ENCODE measurements around the gene C1orf141. TPM values are rescaled to one million over a fixed set of nuclear protein-coding genes. Genes with fewer than 3 reads are reported as not detected.

The C1orf141 gene
- total RNA-seq, 1 experiment from 2014 or later = not detected

DNA sequence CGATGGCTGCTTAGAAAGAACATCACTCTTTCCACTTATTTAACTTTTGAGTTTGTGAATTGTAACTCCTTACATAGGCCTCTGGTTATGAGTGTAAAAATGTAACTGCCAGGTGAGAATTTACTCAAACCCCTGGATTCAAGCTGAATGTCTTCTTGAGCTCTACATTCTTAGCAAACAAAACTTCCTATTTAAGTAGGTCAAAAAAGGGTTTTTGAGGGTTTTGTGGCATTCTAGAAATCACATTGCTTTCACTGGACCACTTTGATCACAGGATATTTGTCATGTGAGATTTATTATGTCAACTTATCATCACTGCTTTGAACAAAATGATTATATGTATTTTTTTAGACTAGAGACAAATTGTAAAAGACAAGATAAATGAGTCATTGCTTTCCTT lies 37.2 kb upstream of the C1orf141 start:
- intact Hi-C loops (cut with micrococcal nuclease; ENCODE audit: unreplicated experiment) = no loop called here
- BruUV-seq (replicated peaks) = no TSS peak
- TF ChIP-seq, protein P1, sequence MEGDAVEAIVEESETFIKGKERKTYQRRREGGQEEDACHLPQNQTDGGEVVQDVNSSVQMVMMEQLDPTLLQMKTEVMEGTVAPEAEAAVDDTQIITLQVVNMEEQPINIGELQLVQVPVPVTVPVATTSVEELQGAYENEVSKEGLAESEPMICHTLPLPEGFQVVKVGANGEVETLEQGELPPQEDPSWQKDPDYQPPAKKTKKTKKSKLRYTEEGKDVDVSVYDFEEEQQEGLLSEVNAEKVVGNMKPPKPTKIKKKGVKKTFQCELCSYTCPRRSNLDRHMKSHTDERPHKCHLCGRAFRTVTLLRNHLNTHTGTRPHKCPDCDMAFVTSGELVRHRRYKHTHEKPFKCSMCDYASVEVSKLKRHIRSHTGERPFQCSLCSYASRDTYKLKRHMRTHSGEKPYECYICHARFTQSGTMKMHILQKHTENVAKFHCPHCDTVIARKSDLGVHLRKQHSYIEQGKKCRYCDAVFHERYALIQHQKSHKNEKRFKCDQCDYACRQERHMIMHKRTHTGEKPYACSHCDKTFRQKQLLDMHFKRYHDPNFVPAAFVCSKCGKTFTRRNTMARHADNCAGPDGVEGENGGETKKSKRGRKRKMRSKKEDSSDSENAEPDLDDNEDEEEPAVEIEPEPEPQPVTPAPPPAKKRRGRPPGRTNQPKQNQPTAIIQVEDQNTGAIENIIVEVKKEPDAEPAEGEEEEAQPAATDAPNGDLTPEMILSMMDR (IDR thresholded peaks at IDR 0.05; ENCODE audit: unreplicated experiment) = no peak
- Mint-ChIP-seq H3K27ac (ENCODE audit: unreplicated experiment) (no peak overlapping the region), H3K36me3 (ENCODE audit: insufficient read depth, unreplicated experiment) (no peaks in the 10 kb centered on the region), H3K4me1 (ENCODE audit: low read depth, unreplicated experiment) (no peaks in the 10 kb centered on the region), H3K27me3 (ENCODE audit: unreplicated experiment) (no peaks in the 10 kb centered on the region), H3K4me3 (ENCODE audit: low read depth, unreplicated experiment) (no peak overlapping the region), H3K9me3 (ENCODE audit: low read depth, unreplicated experiment) (no peaks in the 10 kb centered on the region)
- DNase-seq = no peak
- CTCF ChIA-PET = interaction anchor here (0.5 kb wide), 1 partner anchor 422 kb away, joined by 3 read pairs; no protein-coding TSS in a partner anchor

DNA sequence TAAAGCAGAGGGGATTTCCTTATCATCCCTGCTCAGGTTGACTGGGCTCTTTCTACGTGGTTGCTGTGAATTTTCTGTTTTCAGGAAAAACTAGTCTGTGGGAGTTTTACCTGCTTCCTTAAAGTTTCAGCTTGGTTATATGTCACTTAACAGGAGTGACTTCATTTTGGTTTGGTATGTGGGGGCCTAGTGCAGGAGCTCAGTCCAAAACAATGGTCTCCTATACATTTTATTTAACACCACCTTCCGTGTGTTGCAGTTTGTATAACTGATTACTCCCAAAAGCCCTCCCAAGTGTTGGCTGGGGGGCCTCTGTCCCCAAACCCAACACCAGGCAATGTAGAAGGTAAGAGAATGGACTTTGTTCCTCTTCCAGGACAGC lies 36.8 kb upstream of the C1orf141 start:
- TF ChIP-seq, protein P1 (IDR thresholded peaks at IDR 0.05; ENCODE audit: unreplicated experiment) = no peak
- CTCF ChIA-PET = no interaction called here
- no peaks in the 10 kb centered on the region for H3K36me3 Mint-ChIP-seq (ENCODE audit: insufficient read depth, unreplicated experiment)
- no peaks in the 10 kb centered on the region for H3K9me3 Mint-ChIP-seq (ENCODE audit: low read depth, unreplicated experiment)
- no peak overlapping the region for H3K27ac Mint-ChIP-seq (ENCODE audit: unreplicated experiment)
- no peak overlapping the region for H3K4me3 Mint-ChIP-seq (ENCODE audit: low read depth, unreplicated experiment)
- no TSS peak for BruUV-seq (replicated peaks)
- H3K27me3 Mint-ChIP-seq (ENCODE audit: unreplicated experiment) = no peaks in the 10 kb centered on the region
- intact Hi-C loops (cut with micrococcal nuclease; ENCODE audit: unreplicated experiment) = no loop called here
- no peaks in the 10 kb centered on the region for H3K4me1 Mint-ChIP-seq (ENCODE audit: low read depth, unreplicated experiment)
- no peak for DNase-seq

DNA sequence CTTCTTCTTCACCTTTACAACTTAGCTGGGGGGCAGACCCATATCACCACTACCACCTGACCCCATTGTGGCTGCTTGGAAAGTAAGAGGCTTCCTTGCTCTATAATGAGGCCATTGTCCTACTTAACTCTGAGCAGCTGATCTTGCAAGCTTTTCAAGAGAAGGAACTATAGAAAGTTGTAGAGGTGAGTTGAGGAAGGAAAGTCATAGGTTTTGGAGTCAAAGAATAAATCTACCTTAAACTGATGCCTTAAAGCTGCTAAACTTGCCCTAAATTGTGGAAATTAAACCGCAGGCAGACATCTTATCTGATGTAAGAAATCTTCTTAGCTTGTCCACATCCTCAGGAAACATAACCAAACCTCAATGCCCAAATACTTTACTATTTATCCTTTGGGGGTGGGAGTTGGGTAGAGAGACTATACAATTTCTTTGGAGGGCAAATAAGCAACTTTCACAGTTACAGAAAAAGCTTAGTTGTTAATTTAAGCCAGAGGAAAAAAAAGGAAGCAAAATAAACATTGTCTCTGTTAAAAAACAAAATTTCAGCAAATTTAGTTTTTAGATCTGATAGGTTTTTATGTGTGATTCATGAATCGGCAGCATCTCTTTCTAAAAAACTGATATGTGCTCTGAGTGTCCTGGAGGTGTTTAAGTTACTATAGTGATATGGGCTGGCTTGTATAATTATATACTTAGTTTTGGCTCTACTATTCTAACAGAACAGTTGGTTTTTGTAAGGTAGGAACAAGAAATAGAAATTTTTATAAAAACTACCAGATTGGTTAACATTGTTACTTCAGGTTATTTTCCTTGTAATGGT lies 36.2 kb upstream of the C1orf141 start:
- Mint-ChIP-seq H3K9me3 (ENCODE audit: low read depth, unreplicated experiment) (no peaks in the 10 kb centered on the region), H3K27me3 (ENCODE audit: unreplicated experiment) (no peaks in the 10 kb centered on the region), H3K4me3 (ENCODE audit: low read depth, unreplicated experiment) (no peak overlapping the region), H3K4me1 (ENCODE audit: low read depth, unreplicated experiment) (no peaks in the 10 kb centered on the region), H3K36me3 (ENCODE audit: insufficient read depth, unreplicated experiment) (no peaks in the 10 kb centered on the region), H3K27ac (ENCODE audit: unreplicated experiment) (no peak overlapping the region)
- DNase-seq = no peak
- no TSS peak for BruUV-seq (replicated peaks)
- CTCF ChIA-PET = interaction anchor here (0.9 kb wide), 1 partner anchor 22 kb away, joined by 3 read pairs; no protein-coding TSS in a partner anchor
- intact Hi-C loops (cut with micrococcal nuclease; ENCODE audit: unreplicated experiment) = no loop called here
- TF ChIP-seq, protein P1 (IDR thresholded peaks at IDR 0.05; ENCODE audit: unreplicated experiment) = no peak

GRCh38 chr1:67169932-67170331 lies 35.2 kb upstream of the C1orf141 start:
- no peak for DNase-seq
- CTCF ChIA-PET = interaction anchor here (0.5 to 1.1 kb wide), 2 partner anchors 21 to 1774 kb away, joined by 3 to 4 read pairs; no protein-coding TSS in a partner anchor
- no peak overlapping the region for H3K4me3 Mint-ChIP-seq (ENCODE audit: low read depth, unreplicated experiment)
- intact Hi-C loops (cut with micrococcal nuclease; ENCODE audit: unreplicated experiment) = no loop called here
- BruUV-seq (replicated peaks) = no TSS peak
- TF ChIP-seq, protein P1 (IDR thresholded peaks at IDR 0.05; ENCODE audit: unreplicated experiment) = no peak
- H3K27ac Mint-ChIP-seq (ENCODE audit: unreplicated experiment) = no peak overlapping the region
- H3K4me1 Mint-ChIP-seq (ENCODE audit: low read depth, unreplicated experiment) = no peaks in the 10 kb centered on the region
- H3K9me3 Mint-ChIP-seq (ENCODE audit: low read depth, unreplicated experiment) = no peaks in the 10 kb centered on the region
- no peaks in the 10 kb centered on the region for H3K27me3 Mint-ChIP-seq (ENCODE audit: unreplicated experiment)
- H3K36me3 Mint-ChIP-seq (ENCODE audit: insufficient read depth, unreplicated experiment) = no peaks in the 10 kb centered on the region

All from Calu3 (cell line).